ENCODE measurements around the gene LBHD1. TPM values are rescaled to one million over a fixed set of nuclear protein-coding genes. Genes with fewer than 3 reads are reported as not detected.

Gene LBHD1
- total RNA-seq, result 1 to 10 TPM; 4.4 to 6.1 TPM

- Mint-ChIP-seq H3K27me3 (ENCODE audit: low read depth) (no peaks in the 10 kb centered on the region), H3K9me3 (no peaks in the 10 kb centered on the region), H3K4me3 (peak within 1 kb of the TSS; percentile 99), H3K27ac (peak within 1 kb of the TSS; percentile 98), H3K4me1 (ENCODE audit: low read depth) (peaks cover 59% of the 10 kb centered on the region), H3K36me3 (ENCODE audit: low read depth) (peaks cover 39% of the 10 kb centered on the region)
- DNase-seq, result peak; percentile 78
- intact Hi-C loops (cut with micrococcal nuclease), result loop anchor here (1.0 to 5.0 kb wide), 5 partner anchors 8 to 186 kb away; partner anchors contain the start of genes HNRNPUL2, INTS5, TUT1 and UBXN1
- CTCF ChIA-PET, result interaction anchor here (0.6 to 2.3 kb wide), 6 partner anchors 9 to 247 kb away, joined by 3 to 10 read pairs (median 4); no protein-coding TSS in a partner anchor
These were observed at the start of gene LBHD1, which contains the start of gene UQCC3 for GRCh38 chr11:62671608-62672389. TSS of gene LBHD1 (minus strand) at chr11:62672267. CDS start at chr11:62670031, 2,236 bp downstream. TSS of gene UQCC3 (plus strand) at chr11:62671673. CDS start at chr11:62671746, 73 bp downstream.

- no peaks in the 10 kb centered on the region for H3K27me3 Mint-ChIP-seq (ENCODE audit: low read depth)
- H3K27ac Mint-ChIP-seq, result peak overlapping the region; percentile 28
- intact Hi-C loops (cut with micrococcal nuclease), result no loop called here
- H3K36me3 Mint-ChIP-seq (ENCODE audit: low read depth), result peaks cover 75% of the 10 kb centered on the region
- no peak for DNase-seq
- no peak overlapping the region for H3K4me3 Mint-ChIP-seq
- peaks cover 48% of the 10 kb centered on the region for H3K4me1 Mint-ChIP-seq (ENCODE audit: low read depth)
- no peaks in the 10 kb centered on the region for H3K9me3 Mint-ChIP-seq
- CTCF ChIA-PET, result no interaction called here
These were observed 47.4 kb upstream of the LBHD1 start for GRCh38 chr11:62719302-62719978.

- Mint-ChIP-seq H3K27me3 (ENCODE audit: low read depth) (no peaks in the 10 kb centered on the region), H3K4me1 (ENCODE audit: low read depth) (peaks cover 49% of the 10 kb centered on the region), H3K9me3 (no peaks in the 10 kb centered on the region), H3K27ac (no peak overlapping the region), H3K36me3 (ENCODE audit: low read depth) (peaks cover 64% of the 10 kb centered on the region), H3K4me3 (no peak overlapping the region)
- CTCF ChIA-PET, result interaction anchor here (0.6 to 1.4 kb wide), 2 partner anchors 52 to 69 kb away, joined by 3 to 4 read pairs; no protein-coding TSS in a partner anchor
- no peak for DNase-seq
- intact Hi-C loops (cut with micrococcal nuclease), result no loop called here
These were observed 44.7 kb upstream of the LBHD1 start for GRCh38 chr11:62716816-62717215.

- no peak for DNase-seq
- Mint-ChIP-seq H3K4me1 (ENCODE audit: low read depth) (peaks cover 46% of the 10 kb centered on the region), H3K27me3 (ENCODE audit: low read depth) (no peaks in the 10 kb centered on the region), H3K36me3 (ENCODE audit: low read depth) (peaks cover 59% of the 10 kb centered on the region), H3K4me3 (no peak overlapping the region), H3K9me3 (no peaks in the 10 kb centered on the region), H3K27ac (peak overlapping the region; percentile 1)
- CTCF ChIA-PET, result interaction anchor here (1.4 kb wide), 1 partner anchor 70 kb away, joined by 3 read pairs; no protein-coding TSS in a partner anchor
- intact Hi-C loops (cut with micrococcal nuclease), result no loop called here
These were observed 44.1 kb upstream of the LBHD1 start for GRCh38 chr11:62716206-62716605.

- no peak for DNase-seq
- Mint-ChIP-seq H3K27me3 (ENCODE audit: low read depth) (no peaks in the 10 kb centered on the region), H3K9me3 (no peaks in the 10 kb centered on the region), H3K27ac (peak overlapping the region; percentile 0), H3K36me3 (ENCODE audit: low read depth) (peaks cover 57% of the 10 kb centered on the region), H3K4me3 (no peak overlapping the region), H3K4me1 (ENCODE audit: low read depth) (peaks cover 47% of the 10 kb centered on the region)
- intact Hi-C loops (cut with micrococcal nuclease), result no loop called here
- CTCF ChIA-PET, result no interaction called here
These were observed 43.4 kb upstream of the LBHD1 start for GRCh38 chr11:62715150-62716130.

- Mint-ChIP-seq H3K4me1 (ENCODE audit: low read depth) (peaks cover 54% of the 10 kb centered on the region), H3K27me3 (ENCODE audit: low read depth) (no peaks in the 10 kb centered on the region), H3K36me3 (ENCODE audit: low read depth) (peaks cover 56% of the 10 kb centered on the region), H3K27ac (peak overlapping the region; percentile 90), H3K4me3 (no peak overlapping the region), H3K9me3 (no peaks in the 10 kb centered on the region)
- intact Hi-C loops (cut with micrococcal nuclease), result loop anchor here (1.0 kb wide), 1 partner anchor 13 kb away; no protein-coding TSS in a partner anchor
- CTCF ChIA-PET, result no interaction called here
- DNase-seq, result no peak
These were observed 41.3 kb upstream of the LBHD1 start for GRCh38 chr11:62713343-62713742.

- Mint-ChIP-seq H3K4me1 (ENCODE audit: low read depth) (peaks cover 55% of the 10 kb centered on the region), H3K27me3 (ENCODE audit: low read depth) (no peaks in the 10 kb centered on the region), H3K36me3 (ENCODE audit: low read depth) (peaks cover 51% of the 10 kb centered on the region), H3K9me3 (no peaks in the 10 kb centered on the region), H3K27ac (peak overlapping the region; percentile 90), H3K4me3 (peak overlapping the region; percentile 11)
- CTCF ChIA-PET, result no interaction called here
- DNase-seq, result no peak
- intact Hi-C loops (cut with micrococcal nuclease), result loop anchor here (1.0 kb wide), 1 partner anchor 13 kb away; no protein-coding TSS in a partner anchor
These were observed 40.8 kb upstream of the LBHD1 start for GRCh38 chr11:62712861-62713260.

DNA sequence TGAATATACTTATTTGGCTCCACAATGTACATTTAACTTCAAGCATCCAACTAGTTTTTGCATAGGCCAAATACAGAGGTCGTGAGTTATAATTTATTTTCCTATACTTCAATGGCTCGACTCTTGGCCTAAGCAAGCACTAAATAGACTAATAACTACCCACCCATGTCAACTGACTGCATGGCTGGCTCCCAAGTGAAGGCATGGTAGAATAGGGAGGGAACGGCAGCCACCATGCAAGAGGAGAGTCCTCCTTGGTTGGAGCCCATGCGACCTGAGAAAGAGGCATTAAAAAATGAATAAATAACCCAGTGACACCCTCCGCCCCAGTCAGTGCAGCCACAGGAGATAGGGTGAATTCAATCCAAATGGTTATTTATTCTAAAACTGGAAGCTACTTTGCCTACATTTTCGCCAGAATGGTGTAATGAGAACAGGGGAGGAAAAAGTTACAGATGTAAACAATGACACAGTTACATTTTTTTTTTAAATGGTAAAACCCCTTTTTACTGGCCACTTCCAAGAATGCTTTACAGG, 40.3 kb upstream of the LBHD1 start:
- Mint-ChIP-seq H3K27me3 (ENCODE audit: low read depth) (no peaks in the 10 kb centered on the region), H3K36me3 (ENCODE audit: low read depth) (peaks cover 49% of the 10 kb centered on the region), H3K27ac (peak overlapping the region; percentile 90), H3K4me3 (no peak overlapping the region), H3K9me3 (no peaks in the 10 kb centered on the region), H3K4me1 (ENCODE audit: low read depth) (peaks cover 58% of the 10 kb centered on the region)
- intact Hi-C loops (cut with micrococcal nuclease), result no loop called here
- no peak for DNase-seq
- CTCF ChIA-PET, result interaction anchor here (0.6 kb wide), 1 partner anchor 172 kb away, joined by 4 read pairs; no protein-coding TSS in a partner anchor

DNA sequence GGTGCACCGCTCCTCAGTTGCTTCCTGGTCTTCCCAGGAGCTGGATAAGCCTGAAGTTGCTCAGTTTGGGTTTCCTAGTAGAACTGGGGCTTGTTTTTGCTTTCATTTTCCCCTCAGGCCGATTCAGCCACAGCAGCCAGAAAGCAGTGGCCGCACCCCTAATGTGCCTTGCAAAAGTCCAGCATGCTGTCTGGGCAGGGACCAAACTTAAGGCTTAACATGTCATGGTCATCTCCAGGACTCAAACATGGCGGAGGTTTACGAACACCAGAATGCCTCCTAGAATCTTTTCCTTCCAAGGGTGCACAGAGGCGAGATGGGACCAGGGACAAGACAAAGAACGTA, 37.9 kb upstream of the LBHD1 start:
- Mint-ChIP-seq H3K27me3 (ENCODE audit: low read depth) (no peaks in the 10 kb centered on the region), H3K4me1 (ENCODE audit: low read depth) (peaks cover 66% of the 10 kb centered on the region), H3K27ac (peak overlapping the region; percentile 96), H3K36me3 (ENCODE audit: low read depth) (peaks cover 34% of the 10 kb centered on the region), H3K4me3 (peak overlapping the region; percentile 93), H3K9me3 (no peaks in the 10 kb centered on the region)
- peak; percentile 25 for DNase-seq
- CTCF ChIA-PET, result interaction anchor here (1.5 kb wide), 1 partner anchor 29 kb away, joined by 6 read pairs; no protein-coding TSS in a partner anchor
- intact Hi-C loops (cut with micrococcal nuclease), result no loop called here

GRCh38 chr11:62709247-62710000, 37.4 kb upstream of the LBHD1 start:
- H3K27ac Mint-ChIP-seq, result peak overlapping the region; percentile 96
- DNase-seq, result peak; percentile 99
- peaks cover 34% of the 10 kb centered on the region for H3K36me3 Mint-ChIP-seq (ENCODE audit: low read depth)
- intact Hi-C loops (cut with micrococcal nuclease), result loop anchor here (1.0 to 2.0 kb wide), 9 partner anchors 18 to 172 kb away; partner anchors contain the start of genes C11orf98, CSKMT, GANAB and HNRNPUL2
- H3K27me3 Mint-ChIP-seq (ENCODE audit: low read depth), result no peaks in the 10 kb centered on the region
- no peaks in the 10 kb centered on the region for H3K9me3 Mint-ChIP-seq
- CTCF ChIA-PET, result interaction anchor here (1.5 to 4.5 kb wide), 3 partner anchors 15 to 118 kb away, joined by 4 to 25 read pairs (median 6); partner anchors contain the start of gene TUT1
- peak overlapping the region; percentile 93 for H3K4me3 Mint-ChIP-seq
- peaks cover 63% of the 10 kb centered on the region for H3K4me1 Mint-ChIP-seq (ENCODE audit: low read depth)
